HG03565 (cell line): ENCODE measurements around the gene KCNMA1.

Source experiments
- ATAC-seq: cut with Tn5 transposase; IDR thresholded peaks from one replicate; pipeline ENCODE4 v1.9.1; 2021; ENCODE audit warnings: mild to moderate bottlenecking, moderate library complexity; ENCODE audit not compliant: unreplicated experiment

The KCNMA1 gene

GRCh38 chr10:77233466-77233865 lies 404.1 kb downstream of the KCNMA1 start:
- ATAC-seq = no peak

- ATAC-seq = peak; percentile 77
These were observed 405.6 kb downstream of the KCNMA1 start for GRCh38 chr10:77231884-77232610.

GRCh38 chr10:77231375-77231774 lies 406.2 kb downstream of the KCNMA1 start:
- ATAC-seq = no peak

GRCh38 chr10:77230194-77230593 lies 407.4 kb downstream of the KCNMA1 start:
- no peak for ATAC-seq

- no peak for ATAC-seq
These were observed 407.9 kb downstream of the KCNMA1 start for GRCh38 chr10:77229704-77230103.

- ATAC-seq = no peak
These were observed 409.0 kb downstream of the KCNMA1 start for GRCh38 chr10:77228559-77228958.

- no peak for ATAC-seq
These were observed 410.6 kb downstream of the KCNMA1 start for GRCh38 chr10:77226853-77227565.

- no peak for ATAC-seq
These were observed 411.2 kb downstream of the KCNMA1 start for GRCh38 chr10:77226452-77226851.

- no peak for ATAC-seq
These were observed 411.6 kb downstream of the KCNMA1 start for GRCh38 chr10:77226020-77226419.

- no peak for ATAC-seq
These were observed 413.8 kb downstream of the KCNMA1 start for GRCh38 chr10:77223526-77224460.

- no peak for ATAC-seq
These were observed 417.5 kb downstream of the KCNMA1 start for GRCh38 chr10:77220150-77220549.

GRCh38 chr10:77219046-77219445 lies 418.6 kb downstream of the KCNMA1 start:
- ATAC-seq = no peak

- ATAC-seq = no peak
These were observed 422.8 kb downstream of the KCNMA1 start for GRCh38 chr10:77214799-77215198.

GRCh38 chr10:77212632-77213031 lies 425.0 kb downstream of the KCNMA1 start:
- no peak for ATAC-seq

GRCh38 chr10:77210645-77211044 lies 427.0 kb downstream of the KCNMA1 start:
- ATAC-seq = no peak

- no peak for ATAC-seq
These were observed 428.8 kb downstream of the KCNMA1 start for GRCh38 chr10:77208684-77209256.

- ATAC-seq = no peak
These were observed 429.8 kb downstream of the KCNMA1 start for GRCh38 chr10:77207828-77208185.

GRCh38 chr10:77207182-77207827 lies 430.3 kb downstream of the KCNMA1 start:
- no peak for ATAC-seq

GRCh38 chr10:77205135-77205534 lies 432.5 kb downstream of the KCNMA1 start:
- ATAC-seq = no peak

GRCh38 chr10:77204171-77204570 lies 433.4 kb downstream of the KCNMA1 start:
- ATAC-seq = no peak

- no peak for ATAC-seq
These were observed 434.8 kb downstream of the KCNMA1 start for GRCh38 chr10:77202857-77203256.
